Measurements from ENCODE around the gene NGEF.
"Not testable (repeated sequence)": the region's sequence is repeated elsewhere in the genome, so short reads cannot be mapped to it uniquely, and the experiment has no call there.

The NGEF gene

GRCh38 chr2:232911712-232912277 is 101.3 kb downstream of the NGEF start:
- H3K9ac ChIP-seq (ENCODE audit: low read length) = no peak overlapping the region
- 0 out of 2 replicates have a peak, but pooled peaks cover 5% of the 10 kb centered on the region for H3K9me3 ChIP-seq (ENCODE audit: insufficient read depth, low read length)
- H3F3A ChIP-seq (ENCODE audit: insufficient read depth) = no peaks in the 10 kb centered on the region
- no peak overlapping the region for H3K4me2 ChIP-seq (ENCODE audit: low read depth, low read length, poor library complexity, severe bottlenecking)
- TF ChIP-seq EZH2phosphoT487 (conservative IDR thresholded peaks at IDR 0.05; ENCODE audit: low read length) (no peak), CTCF (IDR thresholded peaks at IDR 0.05; ENCODE audit: insufficient read depth, low read length, poor library complexity, severe bottlenecking) (no peak)
- H3K4me3 ChIP-seq (ENCODE audit: insufficient read depth, low read length, poor library complexity, severe bottlenecking) = no peak overlapping the region
- no peaks in the 10 kb centered on the region for H4K20me1 ChIP-seq (ENCODE audit: low read depth, low read length)
- no peaks in the 10 kb centered on the region for H3K9me2 ChIP-seq (replicated peaks; ENCODE audit: insufficient read depth, low read length)
- H3K27me3 ChIP-seq (ENCODE audit: low read length) = peaks cover 2% of the 10 kb centered on the region; the same call in 1 of the 2 replicates
- no peaks in the 10 kb centered on the region for H3K36me3 ChIP-seq (ENCODE audit: low read length)
- H3K79me2 ChIP-seq (ENCODE audit: insufficient read depth, low read length) = no peaks in the 10 kb centered on the region
- no peak overlapping the region for H3K27ac ChIP-seq (ENCODE audit: low read depth, low read length)
- H2AFZ ChIP-seq (ENCODE audit: low read depth, low read length, severe bottlenecking) = no peak overlapping the region

GRCh38 chr2:232910376-232910775 is 102.7 kb downstream of the NGEF start:
- Histone ChIP-seq H4K20me1 (ENCODE audit: low read depth, low read length) (no peaks in the 10 kb centered on the region), H3K9me2 (replicated peaks; ENCODE audit: insufficient read depth, low read length) (no peaks in the 10 kb centered on the region), H3K27me3 (ENCODE audit: low read length) (peaks cover 2% of the 10 kb centered on the region; the same call in 1 of the 2 replicates), H3K36me3 (ENCODE audit: low read length) (no peaks in the 10 kb centered on the region), H3K9ac (ENCODE audit: low read length) (no peak overlapping the region), H3F3A (ENCODE audit: insufficient read depth) (no peaks in the 10 kb centered on the region), H3K4me2 (ENCODE audit: low read depth, low read length, poor library complexity, severe bottlenecking) (no peak overlapping the region), H3K9me3 (ENCODE audit: insufficient read depth, low read length) (0 out of 2 replicates have a peak, but pooled peaks cover 5% of the 10 kb centered on the region), H2AFZ (ENCODE audit: low read depth, low read length, severe bottlenecking) (no peak overlapping the region), H3K79me2 (ENCODE audit: insufficient read depth, low read length) (no peaks in the 10 kb centered on the region), H3K27ac (ENCODE audit: low read depth, low read length) (no peak overlapping the region), H3K4me3 (ENCODE audit: insufficient read depth, low read length, poor library complexity, severe bottlenecking) (no peak overlapping the region)
- TF ChIP-seq CTCF (IDR thresholded peaks at IDR 0.05; ENCODE audit: insufficient read depth, low read length, poor library complexity, severe bottlenecking) (no peak), EZH2phosphoT487 (conservative IDR thresholded peaks at IDR 0.05; ENCODE audit: low read length) (no peak)

- Histone ChIP-seq H3K36me3 (ENCODE audit: low read length) (no peaks in the 10 kb centered on the region), H3K9ac (ENCODE audit: low read length) (no peak overlapping the region), H3F3A (ENCODE audit: insufficient read depth) (no peaks in the 10 kb centered on the region), H3K4me2 (ENCODE audit: low read depth, low read length, poor library complexity, severe bottlenecking) (no peak overlapping the region), H3K9me3 (ENCODE audit: insufficient read depth, low read length) (0 out of 2 replicates have a peak, but pooled peaks cover 5% of the 10 kb centered on the region), H3K9me2 (replicated peaks; ENCODE audit: insufficient read depth, low read length) (no peaks in the 10 kb centered on the region), H2AFZ (ENCODE audit: low read depth, low read length, severe bottlenecking) (no peak overlapping the region), H3K79me2 (ENCODE audit: insufficient read depth, low read length) (no peaks in the 10 kb centered on the region), H3K4me3 (ENCODE audit: insufficient read depth, low read length, poor library complexity, severe bottlenecking) (no peak overlapping the region), H3K27me3 (ENCODE audit: low read length) (peaks cover 2% of the 10 kb centered on the region; the same call in 1 of the 2 replicates), H4K20me1 (ENCODE audit: low read depth, low read length) (no peaks in the 10 kb centered on the region), H3K27ac (ENCODE audit: low read depth, low read length) (no peak overlapping the region)
- TF ChIP-seq EZH2phosphoT487 (conservative IDR thresholded peaks at IDR 0.05; ENCODE audit: low read length) = no peak
- TF ChIP-seq CTCF (IDR thresholded peaks at IDR 0.05; ENCODE audit: insufficient read depth, low read length, poor library complexity, severe bottlenecking) = no peak
Measured at GRCh38 chr2:232908695-232909094, 104.4 kb downstream of the NGEF start.

GRCh38 chr2:232907718-232908085 is 105.4 kb downstream of the NGEF start:
- not testable (repeated sequence) for H3K4me2 ChIP-seq (ENCODE audit: low read depth, low read length, poor library complexity, severe bottlenecking); H3K36me3 ChIP-seq (ENCODE audit: low read length); H3F3A ChIP-seq (ENCODE audit: insufficient read depth); H3K79me2 ChIP-seq (ENCODE audit: insufficient read depth, low read length); H3K9ac ChIP-seq (ENCODE audit: low read length); H2AFZ ChIP-seq (ENCODE audit: low read depth, low read length, severe bottlenecking); H3K9me2 ChIP-seq (replicated peaks; ENCODE audit: insufficient read depth, low read length); H3K9me3 ChIP-seq (ENCODE audit: insufficient read depth, low read length); H4K20me1 ChIP-seq (ENCODE audit: low read depth, low read length); H3K27ac ChIP-seq (ENCODE audit: low read depth, low read length); H3K4me3 ChIP-seq (ENCODE audit: insufficient read depth, low read length, poor library complexity, severe bottlenecking); H3K27me3 ChIP-seq (ENCODE audit: low read length)

GRCh38 chr2:232906867-232907717 is 106.0 kb downstream of the NGEF start:
- not testable (repeated sequence) for H3K27ac ChIP-seq (ENCODE audit: low read depth, low read length); H3K9me2 ChIP-seq (replicated peaks; ENCODE audit: insufficient read depth, low read length); H3K27me3 ChIP-seq (ENCODE audit: low read length); H3K4me2 ChIP-seq (ENCODE audit: low read depth, low read length, poor library complexity, severe bottlenecking); H3K36me3 ChIP-seq (ENCODE audit: low read length); H3F3A ChIP-seq (ENCODE audit: insufficient read depth); H3K9me3 ChIP-seq (ENCODE audit: insufficient read depth, low read length); H2AFZ ChIP-seq (ENCODE audit: low read depth, low read length, severe bottlenecking); H3K79me2 ChIP-seq (ENCODE audit: insufficient read depth, low read length); H3K4me3 ChIP-seq (ENCODE audit: insufficient read depth, low read length, poor library complexity, severe bottlenecking); H3K9ac ChIP-seq (ENCODE audit: low read length); H4K20me1 ChIP-seq (ENCODE audit: low read depth, low read length)

Data from SU-DHL-6 (cell line).